Measurements from ENCODE around the gene INO80E.

INO80E gene

DNA sequence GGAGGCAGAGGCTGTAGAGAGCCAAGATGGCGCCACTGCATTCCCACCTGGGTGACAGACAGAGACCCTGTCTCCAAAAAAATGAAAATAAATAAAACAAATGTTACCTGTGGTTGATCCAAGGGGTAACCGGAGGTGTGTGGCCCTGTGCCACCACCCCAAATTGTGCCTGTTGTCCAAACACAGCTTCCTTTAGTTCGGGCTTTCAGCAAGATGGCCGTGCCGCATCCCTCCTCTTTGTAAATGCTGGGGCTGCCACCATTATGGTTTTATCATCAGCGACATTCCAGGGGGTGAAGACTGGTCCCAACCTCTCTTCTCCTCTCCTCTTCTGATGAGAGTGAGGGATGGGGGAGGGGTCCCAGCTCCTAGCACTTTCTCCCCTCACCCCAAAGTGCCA, 26.8 kb downstream of the INO80E start, which contains the start of gene C16orf92:
TSS of gene C16orf92 (plus strand) at position 312 of the 400 bp plus-strand sequence. CDS start 143 bp downstream, outside the sequence.
- H3K4me3 ChIP-seq (ENCODE audit: low read depth, low read length) = no peak within 1 kb of the TSS
- H3K9me3 ChIP-seq (ENCODE audit: severe bottlenecking) = no peaks in the 10 kb centered on the region
- DNase-seq = no peak
- TF ChIP-seq, protein P1, sequence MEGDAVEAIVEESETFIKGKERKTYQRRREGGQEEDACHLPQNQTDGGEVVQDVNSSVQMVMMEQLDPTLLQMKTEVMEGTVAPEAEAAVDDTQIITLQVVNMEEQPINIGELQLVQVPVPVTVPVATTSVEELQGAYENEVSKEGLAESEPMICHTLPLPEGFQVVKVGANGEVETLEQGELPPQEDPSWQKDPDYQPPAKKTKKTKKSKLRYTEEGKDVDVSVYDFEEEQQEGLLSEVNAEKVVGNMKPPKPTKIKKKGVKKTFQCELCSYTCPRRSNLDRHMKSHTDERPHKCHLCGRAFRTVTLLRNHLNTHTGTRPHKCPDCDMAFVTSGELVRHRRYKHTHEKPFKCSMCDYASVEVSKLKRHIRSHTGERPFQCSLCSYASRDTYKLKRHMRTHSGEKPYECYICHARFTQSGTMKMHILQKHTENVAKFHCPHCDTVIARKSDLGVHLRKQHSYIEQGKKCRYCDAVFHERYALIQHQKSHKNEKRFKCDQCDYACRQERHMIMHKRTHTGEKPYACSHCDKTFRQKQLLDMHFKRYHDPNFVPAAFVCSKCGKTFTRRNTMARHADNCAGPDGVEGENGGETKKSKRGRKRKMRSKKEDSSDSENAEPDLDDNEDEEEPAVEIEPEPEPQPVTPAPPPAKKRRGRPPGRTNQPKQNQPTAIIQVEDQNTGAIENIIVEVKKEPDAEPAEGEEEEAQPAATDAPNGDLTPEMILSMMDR (IDR thresholded peaks at IDR 0.05; ENCODE audit: low read depth, low read length) = no peak
- H3K36me3 ChIP-seq = peaks cover 42% of the 10 kb centered on the region
- H3K27me3 ChIP-seq (ENCODE audit: insufficient read depth, low read depth, severe bottlenecking) = no peaks in the 10 kb centered on the region
- H3K27ac ChIP-seq = peak within 1 kb of the TSS; percentile 28

DNA sequence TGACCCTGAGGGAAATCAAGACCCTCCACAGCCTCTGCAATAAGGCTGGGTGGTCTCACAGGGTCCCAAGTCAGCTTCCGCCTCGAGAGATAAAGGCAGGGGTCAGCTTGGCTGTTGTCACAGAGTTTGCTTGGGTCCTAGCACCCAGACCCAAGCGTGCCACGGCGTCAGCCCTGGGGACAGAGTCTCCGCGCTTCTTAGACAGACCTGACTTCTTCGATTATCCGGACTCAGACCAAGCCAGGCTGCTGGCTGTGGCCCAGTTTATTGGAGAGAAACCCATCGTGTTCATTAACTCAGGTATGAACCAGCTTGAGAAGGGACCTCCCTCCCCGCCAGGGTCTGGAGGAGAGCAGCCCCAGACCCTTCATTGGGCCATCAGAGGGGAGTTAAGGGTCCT, 27.5 kb downstream of the INO80E start:
- Histone ChIP-seq H3K9me3 (ENCODE audit: severe bottlenecking) (no peaks in the 10 kb centered on the region), H3K27me3 (ENCODE audit: insufficient read depth, low read depth, severe bottlenecking) (no peaks in the 10 kb centered on the region), H3K4me3 (ENCODE audit: low read depth, low read length) (no peak overlapping the region), H3K27ac (peak overlapping the region; percentile 28), H3K36me3 (peaks cover 43% of the 10 kb centered on the region)
- TF ChIP-seq, protein P1 (IDR thresholded peaks at IDR 0.05; ENCODE audit: low read depth, low read length) = no peak
- DNase-seq = no peak

DNA sequence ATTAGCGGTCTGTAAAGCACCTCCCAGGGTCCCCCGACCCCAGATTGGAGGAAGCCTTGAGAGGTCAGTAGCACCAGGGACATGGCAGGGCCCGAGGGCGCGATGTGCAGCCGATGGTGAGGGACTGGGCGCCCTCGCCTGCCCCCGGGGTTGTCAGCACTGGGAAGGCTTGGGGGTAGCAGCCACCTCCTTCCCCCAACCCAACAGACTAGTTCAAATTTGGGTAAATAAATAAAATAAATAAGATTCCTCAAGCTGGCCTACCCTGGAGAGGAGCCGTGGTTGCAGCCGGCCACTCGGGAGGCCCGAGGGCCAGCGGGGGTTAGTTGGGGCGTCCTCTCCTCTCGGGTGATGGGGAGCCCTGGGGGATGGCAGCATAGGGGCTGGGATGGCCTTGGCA, 28.4 kb downstream of the INO80E start:
- no peak for DNase-seq
- Histone ChIP-seq H3K27ac (no peak overlapping the region), H3K4me3 (ENCODE audit: low read depth, low read length) (no peak overlapping the region), H3K27me3 (ENCODE audit: insufficient read depth, low read depth, severe bottlenecking) (no peaks in the 10 kb centered on the region), H3K9me3 (ENCODE audit: severe bottlenecking) (no peaks in the 10 kb centered on the region), H3K36me3 (peaks cover 51% of the 10 kb centered on the region)
- TF ChIP-seq, protein P1 (IDR thresholded peaks at IDR 0.05; ENCODE audit: low read depth, low read length) = no peak

DNA sequence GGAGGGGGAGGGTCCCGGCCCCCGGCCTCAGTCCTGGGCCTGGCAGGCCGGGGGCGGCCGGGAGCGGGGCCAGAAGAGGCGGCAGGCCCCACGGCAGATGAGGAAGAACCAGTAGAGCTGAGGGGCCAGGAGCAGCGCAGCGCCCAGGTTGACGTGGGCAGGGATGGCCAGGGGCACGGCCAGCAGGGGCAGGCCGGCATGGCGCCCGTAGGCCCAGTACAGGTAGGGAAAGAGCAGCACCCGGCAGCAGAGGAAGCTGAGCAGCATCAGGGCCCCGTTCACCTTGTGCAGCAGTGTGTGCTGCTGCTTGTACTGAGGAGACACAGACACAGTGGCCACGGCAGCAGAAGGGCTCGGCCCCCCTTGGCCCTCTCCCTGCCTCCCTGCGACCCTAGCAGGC, 29.1 kb downstream of the INO80E start:
- TF ChIP-seq, protein P1 (IDR thresholded peaks at IDR 0.05; ENCODE audit: low read depth, low read length) = no peak
- H3K4me3 ChIP-seq (ENCODE audit: low read depth, low read length) = no peak overlapping the region
- peaks cover 52% of the 10 kb centered on the region for H3K36me3 ChIP-seq
- no peak for DNase-seq
- H3K27me3 ChIP-seq (ENCODE audit: insufficient read depth, low read depth, severe bottlenecking) = no peaks in the 10 kb centered on the region
- no peaks in the 10 kb centered on the region for H3K9me3 ChIP-seq (ENCODE audit: severe bottlenecking)
- no peak overlapping the region for H3K27ac ChIP-seq

DNA sequence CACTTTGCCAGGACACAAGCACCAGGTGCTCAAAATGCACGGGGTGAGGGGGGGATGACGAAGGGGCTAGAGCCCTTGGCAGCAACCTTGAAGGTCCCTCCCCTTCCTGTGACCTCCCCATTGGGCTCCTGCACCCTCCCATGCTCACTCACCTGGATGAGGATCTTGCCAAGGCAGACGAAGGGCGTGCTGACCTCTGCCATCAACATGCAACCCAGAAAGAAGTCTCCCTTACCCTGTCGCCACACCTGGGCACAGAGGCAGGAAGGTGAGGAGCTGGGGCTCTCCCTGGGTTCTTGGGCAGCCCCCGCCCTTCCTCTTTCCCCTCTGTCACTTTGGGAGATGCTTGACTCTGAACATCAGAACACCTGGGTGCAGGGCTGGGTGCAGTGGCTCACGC, 29.5 kb downstream of the INO80E start:
- H3K4me3 ChIP-seq (ENCODE audit: low read depth, low read length) = no peak overlapping the region
- no peaks in the 10 kb centered on the region for H3K27me3 ChIP-seq (ENCODE audit: insufficient read depth, low read depth, severe bottlenecking)
- peaks cover 52% of the 10 kb centered on the region for H3K36me3 ChIP-seq
- no peak overlapping the region for H3K27ac ChIP-seq
- H3K9me3 ChIP-seq (ENCODE audit: severe bottlenecking) = no peaks in the 10 kb centered on the region
- TF ChIP-seq, protein P1 (IDR thresholded peaks at IDR 0.05; ENCODE audit: low read depth, low read length) = no peak
- no peak for DNase-seq

DNA sequence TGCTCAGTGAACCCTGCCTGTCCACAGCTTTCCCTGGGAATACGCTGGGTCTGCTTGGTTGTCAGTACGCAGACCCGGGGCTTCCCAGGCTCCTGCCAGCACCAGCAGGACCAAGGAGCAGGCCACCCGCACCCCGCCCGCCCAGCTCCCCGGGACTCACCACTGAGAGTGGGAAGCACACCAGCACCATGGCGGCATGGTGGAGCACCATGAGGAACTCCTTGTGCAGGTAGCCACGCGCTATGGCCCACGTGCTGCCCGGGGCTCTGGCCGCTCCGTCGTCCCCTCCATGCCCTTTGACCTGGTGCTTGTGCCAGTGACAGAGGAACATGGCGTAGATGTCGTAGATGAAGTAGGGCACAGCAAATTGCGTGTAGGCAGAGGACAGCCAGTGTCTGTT, 30.4 kb downstream of the INO80E start:
- Histone ChIP-seq H3K36me3 (peaks cover 52% of the 10 kb centered on the region), H3K4me3 (ENCODE audit: low read depth, low read length) (no peak overlapping the region), H3K27ac (no peak overlapping the region), H3K27me3 (ENCODE audit: insufficient read depth, low read depth, severe bottlenecking) (no peaks in the 10 kb centered on the region), H3K9me3 (ENCODE audit: severe bottlenecking) (no peaks in the 10 kb centered on the region)
- TF ChIP-seq, protein P1 (IDR thresholded peaks at IDR 0.05; ENCODE audit: low read depth, low read length) = no peak
- DNase-seq = no peak

Data from WERI-Rb-1 (cell line).